K562 treated with DMSO at 1 percent for 48 hours (cell line): Measurements from ENCODE around the gene GPN3. TPM values are rescaled to one million over a fixed set of nuclear protein-coding genes. Genes with fewer than 3 reads are reported as not detected.

Experiments
- total RNA-seq: library from RNA; unstranded; fragments of 300-600 nt; gene quantifications from 2 replicates; pipeline ENCODE4 v1.2.3, GENCODE V29; 2022; ENCODE audit warnings: low replicate concordance; ENCODE audit errors: extremely low read depth

The GPN3 gene
- not detected in 2 replicates for total RNA-seq

DNA sequence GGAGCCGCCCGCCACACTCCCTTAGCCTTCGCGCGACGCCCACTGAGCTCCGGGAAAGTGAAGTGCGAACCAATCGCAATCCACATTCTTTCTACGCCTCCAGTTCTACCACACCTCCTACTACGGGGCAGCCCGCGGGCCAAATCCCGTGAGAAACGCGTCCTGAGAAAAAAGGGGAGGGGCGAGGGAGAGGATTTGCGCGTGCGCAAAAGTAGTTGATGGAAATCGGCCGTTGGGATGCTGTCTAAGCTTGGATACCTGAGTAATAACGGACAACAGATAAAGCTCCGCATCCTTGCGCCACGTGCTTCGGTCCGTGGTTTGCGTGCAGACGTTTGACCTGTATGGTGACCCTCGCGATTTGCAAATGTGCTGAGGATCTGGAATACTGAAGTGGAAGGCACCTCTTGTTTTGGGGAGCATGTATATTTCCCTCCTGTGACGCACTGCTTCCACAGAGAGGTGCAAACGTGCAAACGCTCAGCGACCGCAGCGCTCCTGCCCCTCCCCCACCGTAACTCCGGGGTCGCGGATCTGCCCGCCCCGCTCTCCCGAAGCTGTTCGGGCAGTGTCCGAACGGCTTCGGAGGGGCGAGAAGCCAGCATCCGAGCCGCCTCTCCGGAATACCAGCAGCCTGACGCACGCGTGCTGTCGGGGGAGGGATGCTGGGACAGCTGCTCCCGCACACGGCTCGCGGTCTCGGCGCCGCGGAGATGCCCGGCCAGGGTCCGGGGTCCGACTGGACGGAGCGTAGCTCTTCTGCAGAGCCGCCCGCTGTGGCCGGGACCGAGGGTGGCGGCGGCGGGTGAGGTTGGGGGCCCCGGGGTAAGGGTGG is at the start of gene GPN3, which contains the start of gene FAM216A:
TSS of gene GPN3 (minus strand) at position 44 of the 835 bp plus-strand sequence. CDS start 54 bp downstream, outside the sequence.
TSS of gene FAM216A (plus strand) at position 632 of the 835 bp plus-strand sequence. CDS start at position 663, 31 bp downstream.

DNA sequence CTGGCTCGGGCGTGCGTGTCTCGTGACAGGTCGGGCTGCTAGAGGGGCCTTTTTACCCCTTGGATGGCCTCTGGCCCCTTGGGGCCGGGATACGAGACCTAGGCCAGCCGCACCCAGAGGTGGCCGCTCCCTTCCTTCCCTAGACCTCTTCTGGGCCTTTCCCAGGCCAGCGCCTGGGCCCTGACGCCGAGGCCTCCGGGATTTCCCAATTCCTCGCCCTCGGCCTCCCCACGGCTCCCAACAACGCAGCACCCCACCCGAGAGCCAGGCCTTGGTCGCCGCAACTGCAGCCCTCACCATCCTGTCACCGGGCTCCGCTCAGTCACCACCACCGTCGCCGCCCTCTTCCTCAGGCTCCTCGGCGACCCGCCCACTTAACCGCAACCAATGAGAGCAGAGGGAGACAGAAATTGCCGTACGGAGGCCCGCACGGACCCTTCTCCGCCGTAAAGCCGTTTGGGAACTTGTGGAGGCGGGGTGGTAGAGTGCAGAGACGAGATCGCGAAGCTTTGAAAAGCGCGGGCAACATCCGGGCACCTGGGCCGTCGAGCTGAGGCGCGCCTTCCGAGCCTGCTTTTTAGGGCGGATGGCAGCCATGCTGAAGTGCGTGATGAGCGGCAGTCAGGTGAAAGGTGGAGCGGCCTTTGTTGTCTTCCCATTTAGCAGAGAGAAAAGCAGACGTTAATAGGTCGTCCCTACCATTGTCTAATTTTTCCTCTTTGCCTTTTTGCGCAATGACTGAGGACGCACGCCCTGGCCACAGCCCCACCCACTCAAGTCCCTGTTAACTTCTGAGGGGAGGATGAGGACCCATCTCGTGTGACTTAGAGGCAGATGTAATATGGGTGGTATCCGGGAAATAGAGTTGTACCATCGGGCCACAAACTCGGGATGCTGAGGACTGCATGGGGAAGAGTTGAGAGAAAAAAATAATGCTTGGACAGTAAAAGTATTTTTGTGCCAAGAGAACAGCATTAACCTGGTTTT is 34.0 kb upstream of the GPN3 start, which contains the start of the genes RAD9B and VPS29:
TSS of gene RAD9B (plus strand) at position 580 of the 987 bp plus-strand sequence. CDS start at position 587, 7 bp downstream.
TSS of gene VPS29 (minus strand) at position 360 of the 987 bp plus-strand sequence. CDS start at position 300, 60 bp downstream.

DNA sequence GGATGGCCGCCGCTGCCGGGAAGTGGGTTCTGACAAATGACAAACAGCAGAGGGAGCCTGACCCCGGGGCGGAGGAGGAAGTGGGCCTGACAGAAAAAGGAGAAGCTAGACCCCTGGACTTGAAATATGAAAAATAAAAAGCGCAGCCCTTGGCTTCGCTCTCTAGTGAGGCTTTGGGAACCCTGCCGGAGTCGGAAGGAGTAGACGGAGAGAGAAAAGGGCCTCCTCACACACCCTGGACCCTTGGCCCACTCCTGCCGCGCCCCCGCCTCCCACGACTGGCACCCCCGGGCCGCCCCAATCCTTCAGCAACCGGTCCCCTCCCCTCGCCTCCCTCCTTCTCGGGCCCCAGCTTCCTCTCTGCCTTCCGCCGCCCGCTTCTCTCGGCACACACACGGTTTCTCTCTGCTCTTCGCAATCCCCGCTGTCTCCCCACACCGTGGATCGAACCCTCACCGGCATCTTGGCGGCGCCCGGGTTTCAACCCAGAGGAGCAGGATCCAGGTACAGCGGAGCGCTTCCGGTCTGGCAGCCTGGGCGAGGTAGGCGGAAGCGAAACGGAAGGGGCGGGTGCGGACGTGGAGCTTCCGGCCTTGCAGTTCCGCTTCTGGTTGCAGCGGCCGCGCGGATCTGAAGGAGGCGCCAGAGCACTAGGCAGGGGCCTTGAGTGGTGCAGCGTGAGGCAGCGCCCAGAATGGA is 18.1 kb downstream of the GPN3 start, which contains the start of gene ARPC3:
TSS of gene ARPC3 (minus strand) at position 539 of the 699 bp plus-strand sequence. CDS start at position 462, 77 bp downstream.

DNA sequence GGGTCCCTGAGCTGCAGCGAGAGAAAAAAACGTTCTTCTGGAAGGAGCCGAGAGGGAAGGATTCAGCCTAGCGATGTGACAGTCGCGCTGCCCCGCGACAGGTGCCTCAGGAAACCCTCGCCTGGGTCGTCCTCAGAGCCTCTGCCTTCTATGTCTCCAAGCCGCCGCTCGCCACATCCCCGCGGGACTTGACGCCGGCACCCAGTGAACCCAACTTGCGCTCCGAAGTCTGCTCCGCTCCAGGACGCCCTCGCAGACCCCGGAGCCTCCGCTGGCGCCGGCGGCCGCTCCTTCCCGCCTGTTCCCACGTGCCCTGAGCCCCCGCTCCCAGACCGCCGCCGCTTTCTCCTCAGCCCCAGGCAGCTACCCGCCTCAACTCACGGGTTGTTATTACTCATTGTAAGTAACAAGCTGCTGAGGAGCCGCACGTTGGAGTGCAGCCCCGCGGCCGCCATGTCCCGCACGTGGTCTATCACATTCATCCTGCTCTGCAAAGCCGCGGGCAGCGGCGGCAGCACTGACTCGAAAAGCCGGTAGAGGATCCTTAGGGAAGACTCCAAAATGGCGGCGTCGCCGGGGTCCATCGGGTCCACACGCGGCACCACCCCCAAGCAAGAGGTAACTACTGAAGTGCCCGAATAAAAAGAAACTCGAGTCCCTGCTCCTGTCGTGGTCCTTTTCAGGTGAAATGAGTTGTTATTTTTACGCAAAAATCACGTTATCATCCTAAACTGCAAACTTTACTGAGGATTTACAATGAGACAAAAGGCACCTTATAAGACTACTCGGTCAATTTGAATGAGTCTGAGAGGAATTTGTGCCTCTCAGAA is 64.7 kb downstream of the GPN3 start, which contains the start of gene ANAPC7:
TSS of gene ANAPC7 (minus strand) at position 563 of the 830 bp plus-strand sequence. CDS start at position 482, 81 bp downstream.

Other genes starting within 250 kb of the GPN3 start
- 94.9 TPM in 1 of 2 replicates, not detected in the other for gene ATP2A2, start 187.0 kb downstream of the GPN3 start, total RNA-seq
- gene ANAPC7, start 64.5 kb downstream of the GPN3 start, total RNA-seq, result 212 TPM in 1 of 2 replicates, not detected in the other
- gene ARPC3, start 17.9 kb downstream of the GPN3 start, total RNA-seq, result not detected in 2 replicates
- gene FAM216A, start 588 bp upstream of the GPN3 start, total RNA-seq, result not detected in 2 replicates
- gene VPS29, start 33.9 kb upstream of the GPN3 start, total RNA-seq, result not detected in 2 replicates
- gene RAD9B, start 34.1 kb upstream of the GPN3 start, total RNA-seq, result not detected in 2 replicates
- gene PPTC7, start 115.1 kb upstream of the GPN3 start, total RNA-seq, result not detected in 2 replicates
- not detected in 2 replicates for gene TCTN1, start 145.9 kb upstream of the GPN3 start, total RNA-seq
- gene HVCN1, start 220.9 kb upstream of the GPN3 start, total RNA-seq, result not detected in 2 replicates